GM19395 (cell line): ENCODE data around the gene ZDHHC14.
"Not testable (repeated sequence)": the region's sequence is repeated elsewhere in the genome, so short reads cannot be mapped to it uniquely, and the experiment has no call there.

Experiments
- ATAC-seq: cut with Tn5 transposase; IDR thresholded peaks from one replicate; pipeline ENCODE4 v1.9.1; 2021; ENCODE audit warnings: mild to moderate bottlenecking, moderate library complexity; ENCODE audit not compliant: unreplicated experiment

ZDHHC14 gene

DNA sequence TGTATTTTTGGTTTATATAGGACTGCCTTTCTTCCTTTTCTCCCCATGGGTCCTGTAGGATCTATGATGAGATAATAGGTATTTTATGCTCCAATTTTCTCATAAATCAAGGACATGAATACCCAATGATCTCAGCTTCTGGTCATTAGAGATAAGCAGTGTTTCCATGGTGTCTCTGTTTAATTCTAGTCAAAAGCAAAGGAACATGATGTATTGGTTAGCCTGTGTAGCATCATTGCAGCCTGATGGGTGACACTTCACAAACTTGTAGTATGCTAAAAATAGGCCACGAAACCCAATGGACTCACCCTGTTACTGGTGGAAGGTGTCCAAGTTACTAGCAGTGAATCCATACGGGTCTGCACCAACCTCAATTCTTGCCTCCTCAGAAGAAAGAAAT, 325.9 kb downstream of the ZDHHC14 start:
- no peak for ATAC-seq

DNA sequence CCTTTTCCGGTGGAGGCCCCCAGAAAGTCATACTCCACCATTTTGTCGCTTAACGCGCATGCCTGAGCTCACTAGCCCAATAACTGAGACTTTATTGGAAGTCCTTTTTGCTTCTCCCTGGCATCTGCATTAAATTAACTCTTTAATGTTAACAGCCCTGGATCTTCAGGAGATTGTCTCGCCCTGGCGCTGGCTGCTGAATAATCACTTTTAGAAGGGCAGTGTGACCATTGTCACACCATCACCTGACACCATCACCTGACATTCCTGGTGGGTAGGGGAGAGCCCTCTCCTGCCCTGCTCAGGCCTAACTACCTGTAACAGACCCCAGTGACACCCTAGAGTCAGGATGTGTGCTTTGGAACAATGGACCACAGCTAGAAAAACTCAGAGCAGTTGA, 326.6 kb downstream of the ZDHHC14 start:
- no peak for ATAC-seq

DNA sequence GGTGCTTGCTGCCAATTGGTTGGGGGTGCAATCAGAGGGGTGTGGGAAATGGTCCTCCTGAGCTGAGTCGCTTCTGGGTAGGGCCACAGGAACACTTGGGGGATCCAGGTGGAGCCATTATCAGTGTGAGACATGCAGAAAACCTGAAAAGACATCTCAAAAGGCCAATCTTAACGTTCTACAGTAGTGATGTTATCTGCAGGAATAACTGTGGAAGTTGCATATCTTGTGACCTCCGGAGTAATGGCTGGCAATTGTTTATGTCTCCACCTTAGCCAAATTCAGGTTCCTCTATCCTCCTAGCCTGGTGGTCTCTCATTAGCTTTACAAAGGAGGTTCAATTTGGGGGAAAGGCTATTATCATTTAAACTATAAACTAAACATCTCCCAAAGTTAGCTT, 327.2 kb downstream of the ZDHHC14 start:
- ATAC-seq, result no peak

DNA sequence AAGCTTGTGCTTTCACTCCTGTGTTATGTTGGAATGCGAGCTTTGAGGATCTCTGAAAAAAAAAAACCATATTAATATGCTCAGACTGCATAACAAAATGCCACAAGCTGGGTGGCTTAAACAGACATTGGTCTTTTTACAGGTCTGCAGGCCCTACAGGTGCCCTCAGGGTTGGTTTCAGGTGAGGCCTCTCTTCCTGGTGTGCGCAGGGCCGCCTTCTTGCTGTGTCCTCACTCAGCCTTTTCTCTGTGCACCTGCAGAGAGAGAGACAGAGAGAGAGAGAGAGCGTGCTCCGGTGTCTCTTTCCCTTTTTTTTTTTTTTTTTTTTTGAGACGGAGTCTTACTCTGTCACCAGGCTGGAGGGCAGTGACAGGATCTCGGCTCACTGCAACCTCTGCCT, 327.9 kb downstream of the ZDHHC14 start:
- no peak for ATAC-seq

DNA sequence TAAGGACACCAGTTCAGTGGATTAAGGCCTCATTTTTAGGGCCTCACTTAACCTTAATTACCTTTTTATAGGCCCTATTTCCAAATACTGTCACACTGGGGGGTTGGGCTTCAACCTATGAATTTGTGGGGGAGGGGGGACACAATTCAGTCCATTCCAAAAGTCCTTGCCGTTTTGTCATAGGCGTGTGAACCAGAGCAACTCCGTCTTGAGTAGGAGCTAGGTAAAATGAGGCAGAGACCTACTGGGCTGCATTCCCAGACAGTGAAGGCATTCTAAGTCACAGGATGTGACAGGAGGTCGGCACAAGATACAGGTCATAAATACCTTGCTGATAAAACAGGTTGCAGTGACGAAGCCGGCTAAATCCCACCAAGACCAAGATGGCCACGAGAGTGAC, 328.6 kb downstream of the ZDHHC14 start:
- ATAC-seq, result no peak

DNA sequence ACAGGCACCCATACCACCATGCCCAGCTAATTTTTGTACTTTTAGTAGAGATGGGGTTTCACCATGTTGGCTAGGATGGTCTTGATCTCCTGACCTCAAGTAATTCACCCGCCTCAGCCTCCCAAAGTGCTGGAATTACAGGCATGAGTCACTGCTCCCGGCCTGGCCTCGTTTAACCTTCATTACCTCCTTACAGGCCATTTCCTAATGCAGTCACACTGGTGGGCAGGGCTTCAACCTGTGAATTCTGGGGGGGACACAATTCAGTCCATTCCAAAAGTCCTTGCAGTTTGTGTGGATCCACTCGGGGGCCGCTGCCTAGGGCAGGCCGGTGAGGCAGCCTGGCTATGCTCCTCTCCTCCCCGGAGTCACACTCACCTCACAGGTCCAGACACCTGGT, 329.6 kb downstream of the ZDHHC14 start:
- ATAC-seq, result no peak

DNA sequence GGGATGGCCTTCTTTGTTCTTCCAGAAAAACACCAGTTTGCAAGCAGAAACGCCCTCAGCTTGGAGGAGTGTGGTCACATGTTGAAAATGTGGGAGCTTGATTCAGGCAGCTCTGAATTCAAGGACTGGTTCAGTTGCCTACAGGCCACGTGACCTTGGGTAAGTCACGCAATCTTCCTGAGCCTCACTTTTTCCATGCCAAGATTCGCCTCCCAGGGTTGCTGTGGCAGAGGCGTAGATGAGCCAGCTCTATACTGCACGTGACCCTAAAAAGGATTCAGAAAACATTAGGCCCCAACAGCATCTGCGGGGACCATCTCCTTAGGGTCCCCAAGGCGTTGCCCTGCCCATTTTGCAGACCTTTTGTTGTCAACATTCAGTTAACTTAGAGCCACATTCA, 330.1 kb downstream of the ZDHHC14 start:
- ATAC-seq, result no peak

DNA sequence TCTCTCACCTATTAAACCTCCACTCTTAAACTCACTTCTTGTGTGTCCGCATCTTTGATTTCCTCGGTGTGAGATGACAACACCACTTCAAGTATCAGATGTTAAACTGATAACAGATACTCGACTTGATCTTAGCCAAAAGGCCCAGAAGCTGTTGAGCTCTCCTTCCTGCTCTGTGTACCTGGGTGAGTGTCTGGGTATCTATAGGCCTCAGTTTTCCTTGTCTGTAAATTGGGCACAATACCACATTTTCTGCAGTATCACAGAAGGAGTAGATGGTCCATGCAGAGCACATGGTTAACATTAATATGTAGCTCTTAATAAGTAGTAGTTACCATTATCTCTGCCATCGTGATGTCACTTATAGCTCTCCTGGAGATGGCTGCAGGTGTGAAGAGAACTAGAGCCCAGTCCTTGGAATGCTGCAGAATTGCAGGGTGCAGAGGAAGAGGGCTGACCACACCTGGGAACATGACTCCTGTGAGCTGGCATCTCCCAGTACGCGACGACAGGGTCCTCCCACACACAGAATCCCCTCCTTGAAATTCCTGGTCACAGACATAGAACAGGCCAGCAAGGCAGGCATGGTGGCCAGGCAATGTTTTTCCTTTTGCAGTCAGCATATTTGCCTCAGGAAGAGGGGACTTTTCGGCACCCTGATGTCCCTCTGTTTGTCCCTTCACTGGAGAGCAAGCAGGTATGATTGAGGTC, 331.8 kb downstream of the ZDHHC14 start:
- no peak for ATAC-seq

DNA sequence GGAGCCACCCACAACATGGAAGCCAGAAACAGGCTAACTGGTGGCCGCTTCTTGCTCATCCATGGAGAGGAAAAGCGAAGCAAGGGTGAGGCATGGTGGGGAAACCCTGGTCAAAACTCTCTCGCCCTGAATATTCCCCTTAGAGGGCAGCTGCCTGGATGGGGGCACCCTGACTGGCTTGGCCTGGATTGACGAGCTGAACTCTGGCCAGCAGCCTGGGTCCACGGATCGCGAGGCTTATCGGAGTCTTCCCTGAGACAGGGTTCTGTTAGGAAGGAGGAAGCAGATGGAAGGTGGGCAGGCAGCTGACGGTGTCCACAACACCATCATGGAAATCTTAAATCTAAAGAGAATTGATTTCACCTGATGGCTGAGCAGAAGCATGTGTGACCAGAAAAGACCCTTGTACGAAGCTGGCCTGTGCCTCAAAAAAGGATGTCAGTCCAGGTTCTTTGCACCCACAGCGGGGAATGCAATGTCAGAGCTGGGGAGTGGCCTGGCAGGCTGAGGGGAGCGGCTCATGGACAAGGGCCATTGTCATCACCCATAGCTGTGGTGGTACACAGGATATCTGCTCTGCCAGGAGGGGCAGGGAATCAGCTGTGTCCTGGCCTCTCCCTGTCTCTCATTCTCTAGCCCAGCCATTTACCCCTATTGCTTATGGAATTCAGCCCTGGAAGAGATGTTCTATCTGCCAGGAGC, 332.6 kb downstream of the ZDHHC14 start:
- ATAC-seq, result no peak

DNA sequence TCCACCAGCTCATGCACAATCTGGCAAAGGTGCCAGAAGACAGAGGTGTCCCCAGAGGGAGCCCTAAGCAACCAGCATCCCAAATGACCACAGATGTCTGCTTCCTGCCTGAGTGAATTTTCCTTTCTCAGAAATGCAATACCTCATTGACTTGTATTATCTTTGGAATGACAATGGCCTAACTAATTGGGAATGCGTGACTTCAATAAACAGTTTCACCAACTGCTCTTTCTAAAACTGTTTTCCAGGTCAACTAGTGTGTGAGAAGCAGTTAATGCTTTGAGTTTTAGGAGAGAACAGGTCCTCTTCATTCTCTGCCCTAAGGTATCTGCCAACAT, 333.1 kb downstream of the ZDHHC14 start:
- no peak for ATAC-seq

DNA sequence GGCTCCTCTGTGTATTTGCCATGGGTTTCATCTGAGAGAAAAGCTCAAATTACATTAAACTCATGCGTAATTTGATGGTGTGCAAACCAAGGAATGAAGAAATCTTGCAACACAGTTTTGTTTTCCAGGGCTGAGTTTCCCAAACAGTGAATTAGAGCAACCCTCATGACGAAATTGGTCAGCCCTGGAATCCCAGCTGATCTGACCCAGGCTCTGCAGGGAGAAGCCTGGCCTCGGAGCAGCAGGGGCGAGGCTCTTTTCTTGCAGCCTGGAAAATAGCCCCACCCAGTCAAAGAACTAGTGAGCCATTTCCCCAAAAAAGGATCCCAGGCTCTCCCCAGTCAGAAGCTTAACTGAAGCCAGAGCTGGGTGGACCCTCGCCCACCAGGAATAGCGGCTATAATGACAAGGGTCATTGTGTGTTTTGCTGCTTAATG, 334.8 kb downstream of the ZDHHC14 start:
- no peak for ATAC-seq

DNA sequence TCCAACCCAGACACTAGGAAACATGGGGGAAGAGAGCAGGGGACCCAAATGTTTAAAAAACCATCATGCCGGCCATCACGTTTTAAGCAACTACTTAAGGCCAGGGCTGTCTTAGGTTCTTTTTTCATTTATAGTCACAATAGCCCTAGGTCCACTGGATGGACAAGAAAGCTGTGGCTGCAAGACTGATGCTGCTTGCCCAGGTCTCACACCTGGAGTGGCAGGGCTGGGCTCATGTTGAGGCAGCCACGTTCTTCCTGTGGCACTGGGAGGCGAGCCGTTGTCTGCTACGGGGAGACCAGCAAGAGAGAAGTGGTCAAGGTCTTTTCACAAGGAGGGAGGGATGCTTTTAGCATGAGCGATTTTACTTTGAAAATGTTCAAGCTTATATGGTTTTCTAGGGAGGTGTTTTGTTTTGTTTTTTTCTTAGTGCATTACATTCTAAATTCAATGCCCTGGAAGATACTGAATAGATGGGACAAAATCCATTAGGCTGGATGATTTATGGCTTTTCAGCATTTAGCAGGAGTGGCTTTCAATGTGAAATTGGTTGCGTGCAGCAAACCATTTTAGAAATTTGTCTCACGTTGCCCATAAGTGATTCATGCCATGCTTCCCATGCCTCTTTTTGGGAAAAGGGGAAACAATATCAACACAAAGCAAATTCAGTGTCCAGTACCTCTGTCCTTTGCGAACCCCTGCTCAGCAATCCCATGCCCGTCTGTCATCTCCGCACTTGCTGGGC, 335.4 kb downstream of the ZDHHC14 start:
- ATAC-seq, result no peak

DNA sequence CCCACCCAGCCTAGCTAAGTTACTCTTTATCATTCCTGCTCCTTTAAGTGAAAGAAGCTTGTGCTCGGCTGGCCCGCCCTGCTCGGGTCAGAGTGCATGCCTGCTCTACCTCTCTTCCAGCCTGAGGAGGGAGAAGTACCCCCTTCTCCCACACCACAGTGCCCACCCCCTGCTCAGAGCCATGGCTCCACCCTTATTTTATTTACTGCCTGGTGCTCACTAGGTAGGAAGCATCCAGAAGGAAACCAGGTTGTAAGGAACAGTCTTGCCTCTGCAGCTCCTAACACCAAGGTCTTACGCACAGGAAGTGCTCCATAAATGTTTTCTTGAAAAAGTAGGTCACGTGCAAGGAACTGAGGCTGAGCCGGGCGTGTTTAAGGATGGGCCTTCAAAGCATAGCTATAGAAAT, 336.4 kb downstream of the ZDHHC14 start:
- no peak for ATAC-seq

DNA sequence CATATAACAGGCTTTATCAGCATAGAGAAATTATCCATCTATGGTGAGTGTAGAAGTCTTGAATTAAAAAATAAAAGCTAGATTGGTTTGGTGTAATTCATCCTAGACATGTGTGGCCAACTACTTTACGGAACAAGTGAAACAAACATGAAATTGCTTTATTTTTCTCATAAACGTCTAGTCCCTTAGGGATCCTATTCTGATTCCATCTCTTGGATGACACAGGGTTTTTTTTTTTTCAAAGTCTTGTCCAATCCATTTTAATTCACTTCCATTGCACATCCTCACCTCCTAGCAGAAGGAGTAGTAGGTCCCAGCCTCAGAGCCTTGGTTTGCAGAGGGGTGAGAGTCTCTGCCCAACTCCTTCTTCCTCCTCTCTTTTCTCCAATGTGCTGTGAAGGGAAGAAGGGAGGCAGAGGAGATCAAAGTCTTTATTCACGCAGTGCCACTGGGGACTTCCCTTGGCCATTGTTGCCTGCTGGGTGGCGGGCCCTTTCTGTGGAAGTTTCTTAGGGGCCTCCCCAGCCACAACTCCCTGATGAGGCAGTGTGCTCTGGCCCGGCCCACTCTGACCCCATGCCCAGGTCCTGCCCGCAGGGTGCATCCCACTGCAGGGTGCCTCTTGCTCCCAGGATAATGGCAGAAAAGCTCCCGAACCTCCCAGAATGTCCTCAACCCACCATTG, 337.7 kb downstream of the ZDHHC14 start:
- no peak for ATAC-seq

DNA sequence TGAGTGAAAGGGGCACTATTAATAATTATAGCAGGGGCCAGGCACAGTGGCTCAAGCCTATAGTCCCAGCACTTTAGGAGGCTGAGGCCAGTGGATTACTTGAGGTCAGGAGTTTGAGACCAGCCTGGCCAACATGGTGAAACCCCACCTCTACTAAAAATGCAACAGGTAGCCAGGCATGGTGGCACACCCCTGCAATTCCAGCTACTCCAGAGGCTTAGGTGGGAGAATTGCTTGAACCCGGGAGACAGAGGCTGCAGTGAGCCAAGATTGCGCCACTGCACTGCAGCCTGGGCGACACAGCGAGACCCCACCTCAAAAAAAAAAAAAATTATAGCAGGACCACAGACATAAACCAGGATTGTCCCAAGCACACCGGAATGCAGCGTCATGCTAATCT, 340.0 kb downstream of the ZDHHC14 start:
- ATAC-seq, result not testable (repeated sequence)

DNA sequence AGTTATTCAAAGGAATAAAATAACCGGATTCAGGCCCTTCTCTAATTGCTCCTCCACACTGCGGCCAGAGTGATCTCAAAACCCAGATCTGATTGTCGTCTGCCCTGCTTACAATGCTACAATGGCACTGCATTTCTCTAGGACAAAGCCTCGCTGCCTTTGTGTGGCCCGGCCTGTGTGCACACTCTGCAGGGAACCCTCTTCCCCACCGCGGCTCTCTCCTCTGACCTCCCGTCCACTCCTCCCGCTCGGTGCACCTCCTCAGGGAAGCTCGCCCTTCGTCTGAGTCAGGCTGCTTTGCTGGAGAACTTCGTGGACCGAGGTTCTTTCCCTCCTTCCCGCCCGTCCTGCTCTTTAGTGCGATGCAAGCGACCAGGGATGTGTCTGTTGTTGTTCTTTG, 340.4 kb downstream of the ZDHHC14 start:
- no peak for ATAC-seq

DNA sequence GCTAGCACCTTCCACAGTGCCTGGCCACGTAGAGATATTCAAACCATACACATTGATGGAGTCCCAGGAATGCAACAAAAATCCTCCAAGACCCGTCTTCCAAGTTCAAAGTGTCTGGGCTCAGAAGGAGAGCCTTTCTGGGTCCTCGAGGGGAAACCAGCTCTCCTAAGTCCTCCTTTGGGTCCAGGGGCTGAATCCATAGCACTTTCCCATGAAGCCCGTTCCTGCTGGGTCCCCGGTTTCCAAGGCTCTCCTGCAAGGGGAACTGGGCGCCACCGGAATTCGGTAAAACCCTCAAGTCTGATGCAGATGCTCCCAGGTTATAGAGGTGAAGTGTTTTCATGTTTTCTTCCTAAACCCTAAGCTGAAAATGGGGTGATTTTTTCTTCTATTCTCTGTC, 340.8 kb downstream of the ZDHHC14 start:
- no peak for ATAC-seq

DNA sequence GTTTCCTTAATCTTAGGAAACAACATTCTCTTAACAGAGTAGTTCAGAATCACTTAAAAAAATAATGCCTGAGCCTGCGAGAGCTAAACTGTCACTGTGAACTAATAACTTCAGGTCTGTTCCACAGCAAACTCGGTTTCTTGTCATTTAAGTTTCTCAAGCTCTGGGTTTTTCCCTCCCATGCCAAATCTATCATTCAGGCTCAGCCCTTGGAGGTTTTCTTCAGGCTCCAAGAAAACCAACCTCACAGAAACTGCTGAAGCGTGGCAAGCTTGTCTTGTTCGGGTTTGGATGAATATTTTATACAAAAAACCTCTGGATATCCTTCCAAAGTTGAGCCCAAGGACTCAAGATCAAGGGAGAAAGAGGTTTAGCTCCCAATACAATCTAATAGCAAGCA, 342.4 kb downstream of the ZDHHC14 start:
- ATAC-seq, result no peak

DNA sequence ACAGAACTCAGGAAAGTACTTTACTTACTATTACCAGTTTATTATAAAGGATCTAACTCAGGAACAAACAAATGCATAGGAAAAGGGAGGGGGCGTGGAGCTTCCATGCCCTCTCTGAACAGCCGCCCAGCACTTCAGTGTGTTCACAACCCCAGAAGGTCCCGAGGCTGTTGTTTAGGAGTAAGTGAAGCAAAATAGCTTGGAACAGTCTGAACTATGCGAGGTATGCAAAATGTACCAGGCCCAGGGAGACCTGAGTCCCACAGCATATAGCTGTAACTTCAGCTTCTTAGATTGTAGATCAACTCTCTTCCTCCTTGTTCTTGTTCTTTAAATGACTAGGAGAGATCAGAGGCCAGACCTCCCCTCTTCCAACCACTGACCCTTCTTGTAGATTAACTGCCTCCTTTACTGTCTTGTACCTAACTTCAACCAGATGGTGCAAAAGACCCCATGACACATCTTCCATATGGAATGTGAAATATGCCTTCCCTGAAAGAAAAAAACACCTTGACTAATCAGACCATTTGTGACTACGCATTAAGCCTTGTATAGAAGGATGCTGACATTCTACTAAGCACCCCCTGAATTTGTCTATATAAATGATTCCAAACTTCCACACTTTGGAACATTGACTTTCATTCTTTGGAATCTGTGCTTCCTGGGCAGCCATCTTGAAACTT, 343.3 kb downstream of the ZDHHC14 start:
- no peak for ATAC-seq

DNA sequence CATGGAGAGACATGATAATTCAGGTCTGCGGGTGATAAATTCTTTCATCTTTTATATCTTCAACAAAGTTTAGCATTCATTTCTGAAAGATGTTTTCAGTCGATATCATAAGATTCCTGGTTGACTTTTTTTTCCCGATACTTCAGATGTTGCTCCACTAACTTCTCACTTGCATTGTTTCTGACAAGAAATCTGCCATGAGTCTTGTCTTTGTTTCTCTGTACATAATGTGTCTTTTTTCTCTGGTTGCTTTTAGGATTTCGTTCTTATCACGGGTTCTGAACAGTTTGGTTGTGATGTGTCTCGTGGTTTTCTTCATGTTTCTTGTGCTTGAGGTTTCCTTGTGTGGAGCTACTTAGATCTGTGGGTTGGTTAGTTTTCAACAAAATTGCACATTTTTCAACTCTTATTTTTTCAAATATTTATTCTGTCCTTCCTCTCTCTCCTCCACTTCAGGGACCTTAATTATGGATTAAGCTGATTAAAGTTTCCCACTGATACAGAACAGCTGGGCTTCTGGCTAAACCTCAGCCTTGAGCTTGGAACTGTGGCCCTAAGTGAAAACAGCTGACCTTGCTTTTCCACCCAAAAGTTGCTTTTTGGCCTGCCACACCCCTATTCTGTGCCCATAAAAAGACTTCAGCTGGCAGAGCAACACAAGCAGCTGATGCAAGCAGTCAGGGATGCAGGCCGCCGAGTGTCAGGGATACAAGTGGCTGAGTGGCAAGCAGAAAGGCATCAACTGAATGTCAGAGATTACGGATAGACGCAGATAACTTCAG, 344.2 kb downstream of the ZDHHC14 start:
- no peak for ATAC-seq
